AG04449 (cell line): ENCODE data around the gene TEAD1.

ENCODE experiments used
- CTCF ChIA-PET: fragments of 350-600 bp; formaldehyde crosslinking; extraction: SDS; loops from one replicate; lab custom pipeline; 2021; ENCODE audit warnings: antibody characterized with exemption; lab: Yijun Ruan, JAX
- POLR2A ChIA-PET: fragments of 400-600, 350-600 bp; formaldehyde crosslinking; extraction: SDS; loops from one replicate; lab custom pipeline; 2020; ENCODE audit warnings: antibody characterized with exemption, inconsistent platforms; lab: Yijun Ruan, JAX
- DNase-seq: peaks from one replicate; pipeline ENCODE4 v3.0.0-alpha.2; 2010; ENCODE audit warnings: low read depth, low spot score
- H3K4me3 ChIP-seq: 2 replicates; pipeline ENCODE4 v1.5.1; 2011; ENCODE audit warnings: low read depth, mild to moderate bottlenecking, control low read depth, low read length
- TF ChIP-seq, protein P1 (sequence below): IDR thresholded peaks from one replicate; pipeline ENCODE4 v1.5.1; 2011; ENCODE audit warnings: mild to moderate bottlenecking, moderate library complexity, low read length, control low read depth, inconsistent platforms; ENCODE audit not compliant: insufficient read depth; ENCODE audit errors: missing control alignments

Gene TEAD1

DNA sequence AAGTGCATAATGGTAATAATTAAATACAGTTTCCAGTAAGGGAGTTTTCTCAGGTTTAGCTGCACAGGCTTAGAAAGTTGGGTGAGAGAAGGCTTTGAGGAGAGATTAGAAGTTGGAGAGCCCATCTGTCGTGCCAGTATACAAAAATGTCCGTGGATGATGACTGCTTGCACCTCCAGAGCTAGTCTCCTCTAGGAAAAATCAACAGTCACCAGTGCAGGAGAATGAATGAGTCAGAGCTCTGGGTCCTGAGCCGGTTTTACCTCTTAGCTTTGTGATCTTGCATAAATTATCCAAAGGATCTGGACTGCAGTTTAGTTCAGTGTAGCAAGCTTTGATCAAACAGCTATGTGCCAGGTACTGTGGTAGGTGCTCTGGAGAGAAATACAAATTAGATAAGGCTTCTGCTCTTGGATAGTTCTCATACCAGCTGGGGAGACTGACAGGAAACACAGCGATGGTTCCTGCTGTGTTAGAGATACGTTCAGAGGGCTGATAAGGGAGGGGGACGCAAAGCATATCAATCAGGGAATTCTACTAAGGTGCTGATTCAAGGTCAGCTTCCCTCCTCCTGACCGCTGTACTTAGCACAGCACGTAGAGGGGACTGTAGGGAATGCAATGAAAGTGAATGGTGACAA lies 125.9 kb downstream of the TEAD1 start:
- no peak for DNase-seq
- H3K4me3 ChIP-seq: no peak overlapping the region
- ChIA-PET POLR2A (interaction anchor here (0.6 to 1.0 kb wide), 2 partner anchors 9 to 252 kb away, joined by 3 read pairs; no protein-coding TSS in a partner anchor), CTCF (interaction anchor here (1.3 to 2.2 kb wide), 2 partner anchors 10 to 89 kb away, joined by 3 to 6 read pairs; no protein-coding TSS in a partner anchor)
- TF ChIP-seq, protein P1, sequence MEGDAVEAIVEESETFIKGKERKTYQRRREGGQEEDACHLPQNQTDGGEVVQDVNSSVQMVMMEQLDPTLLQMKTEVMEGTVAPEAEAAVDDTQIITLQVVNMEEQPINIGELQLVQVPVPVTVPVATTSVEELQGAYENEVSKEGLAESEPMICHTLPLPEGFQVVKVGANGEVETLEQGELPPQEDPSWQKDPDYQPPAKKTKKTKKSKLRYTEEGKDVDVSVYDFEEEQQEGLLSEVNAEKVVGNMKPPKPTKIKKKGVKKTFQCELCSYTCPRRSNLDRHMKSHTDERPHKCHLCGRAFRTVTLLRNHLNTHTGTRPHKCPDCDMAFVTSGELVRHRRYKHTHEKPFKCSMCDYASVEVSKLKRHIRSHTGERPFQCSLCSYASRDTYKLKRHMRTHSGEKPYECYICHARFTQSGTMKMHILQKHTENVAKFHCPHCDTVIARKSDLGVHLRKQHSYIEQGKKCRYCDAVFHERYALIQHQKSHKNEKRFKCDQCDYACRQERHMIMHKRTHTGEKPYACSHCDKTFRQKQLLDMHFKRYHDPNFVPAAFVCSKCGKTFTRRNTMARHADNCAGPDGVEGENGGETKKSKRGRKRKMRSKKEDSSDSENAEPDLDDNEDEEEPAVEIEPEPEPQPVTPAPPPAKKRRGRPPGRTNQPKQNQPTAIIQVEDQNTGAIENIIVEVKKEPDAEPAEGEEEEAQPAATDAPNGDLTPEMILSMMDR: no peak

DNA sequence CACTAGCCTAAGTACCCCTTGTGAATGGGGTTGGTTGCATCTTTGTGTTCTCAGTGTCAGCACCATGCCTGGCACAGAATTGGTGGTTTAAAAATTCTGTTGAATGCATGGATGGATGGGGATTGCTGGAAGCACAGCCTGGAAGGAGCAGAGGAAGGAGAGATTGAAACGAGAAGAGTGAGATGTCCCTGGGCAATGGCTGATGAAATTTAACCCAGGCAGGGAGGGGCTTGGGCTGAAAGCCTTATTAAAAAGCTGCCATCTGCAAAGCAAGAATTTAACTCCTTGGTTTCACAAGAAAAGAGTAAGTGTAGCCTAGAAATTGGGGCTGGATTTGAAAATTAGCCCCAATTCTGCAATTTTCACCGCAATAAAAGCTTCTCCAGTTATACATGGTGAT lies 126.7 kb downstream of the TEAD1 start:
- ChIA-PET POLR2A (no interaction called here), CTCF (interaction anchor here (1.3 to 2.2 kb wide), 3 partner anchors 9 to 470 kb away, joined by 3 to 6 read pairs (median 5); no protein-coding TSS in a partner anchor)
- H3K4me3 ChIP-seq: no peak overlapping the region
- DNase-seq: no peak
- TF ChIP-seq, protein P1: no peak

DNA sequence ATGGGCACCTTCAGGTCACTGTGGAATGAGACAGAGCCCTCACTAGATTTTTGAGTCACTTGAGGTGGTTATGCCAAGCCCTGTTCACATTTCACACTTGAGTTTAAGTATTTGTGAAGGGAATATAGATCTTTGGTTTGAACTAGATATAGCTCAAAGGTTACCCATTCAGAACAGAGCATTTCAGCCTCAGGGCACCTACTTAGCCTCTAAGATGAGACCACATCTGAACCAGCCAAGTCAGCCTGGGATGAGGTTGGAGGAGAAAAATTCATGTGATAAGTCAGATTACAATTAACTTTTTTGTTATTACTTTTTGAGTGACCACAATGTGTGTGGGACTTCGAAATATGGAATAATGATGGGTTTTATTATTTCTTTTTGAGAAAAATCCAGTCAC lies 127.8 kb downstream of the TEAD1 start:
- H3K4me3 ChIP-seq: no peak overlapping the region
- CTCF ChIA-PET: interaction anchor here (0.7 to 2.2 kb wide), 3 partner anchors 9 to 471 kb away, joined by 3 to 6 read pairs (median 5); no protein-coding TSS in a partner anchor
- POLR2A ChIA-PET: no interaction called here
- no peak for DNase-seq
- TF ChIP-seq, protein P1: no peak

DNA sequence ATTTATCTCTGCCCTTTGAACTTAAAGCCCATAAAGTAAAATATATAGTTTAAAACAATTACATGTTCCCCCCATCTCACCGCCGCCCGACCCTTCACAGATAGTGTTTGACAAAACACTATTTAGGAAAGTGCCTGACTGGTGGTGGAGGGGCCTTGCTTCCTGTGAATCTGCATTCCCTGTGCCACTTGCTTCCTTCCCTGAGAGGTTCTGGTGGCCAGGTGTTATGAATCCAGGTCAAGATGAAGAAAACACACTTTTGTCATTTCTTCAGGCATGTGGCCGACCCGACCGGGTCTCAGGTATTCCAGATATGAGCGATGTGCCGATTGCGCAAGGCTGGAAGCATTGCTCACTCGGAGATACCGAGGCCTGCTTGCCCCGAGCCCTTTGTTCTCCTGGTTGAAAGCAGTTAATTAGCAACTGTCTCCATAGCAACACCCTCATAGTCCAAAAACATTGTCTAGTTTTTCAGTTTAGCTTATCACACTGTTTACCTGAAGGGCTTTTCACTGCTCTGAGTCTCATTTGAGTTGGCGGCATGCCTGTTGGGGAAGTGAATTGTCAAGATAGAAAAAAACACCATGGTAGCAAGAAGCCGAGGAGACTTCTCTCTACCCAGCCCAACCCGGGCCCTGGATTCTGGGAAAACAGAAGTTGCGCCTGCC lies 128.3 kb downstream of the TEAD1 start:
- no peak overlapping the region for H3K4me3 ChIP-seq
- ChIA-PET POLR2A (interaction anchor here (0.6 kb wide), 1 partner anchor 13 kb away, joined by 3 read pairs; no protein-coding TSS in a partner anchor), CTCF (interaction anchor here (1.0 to 2.1 kb wide), 4 partner anchors 13 to 511 kb away, joined by 3 to 7 read pairs (median 6); no protein-coding TSS in a partner anchor)
- TF ChIP-seq, protein P1: no peak
- no peak for DNase-seq

DNA sequence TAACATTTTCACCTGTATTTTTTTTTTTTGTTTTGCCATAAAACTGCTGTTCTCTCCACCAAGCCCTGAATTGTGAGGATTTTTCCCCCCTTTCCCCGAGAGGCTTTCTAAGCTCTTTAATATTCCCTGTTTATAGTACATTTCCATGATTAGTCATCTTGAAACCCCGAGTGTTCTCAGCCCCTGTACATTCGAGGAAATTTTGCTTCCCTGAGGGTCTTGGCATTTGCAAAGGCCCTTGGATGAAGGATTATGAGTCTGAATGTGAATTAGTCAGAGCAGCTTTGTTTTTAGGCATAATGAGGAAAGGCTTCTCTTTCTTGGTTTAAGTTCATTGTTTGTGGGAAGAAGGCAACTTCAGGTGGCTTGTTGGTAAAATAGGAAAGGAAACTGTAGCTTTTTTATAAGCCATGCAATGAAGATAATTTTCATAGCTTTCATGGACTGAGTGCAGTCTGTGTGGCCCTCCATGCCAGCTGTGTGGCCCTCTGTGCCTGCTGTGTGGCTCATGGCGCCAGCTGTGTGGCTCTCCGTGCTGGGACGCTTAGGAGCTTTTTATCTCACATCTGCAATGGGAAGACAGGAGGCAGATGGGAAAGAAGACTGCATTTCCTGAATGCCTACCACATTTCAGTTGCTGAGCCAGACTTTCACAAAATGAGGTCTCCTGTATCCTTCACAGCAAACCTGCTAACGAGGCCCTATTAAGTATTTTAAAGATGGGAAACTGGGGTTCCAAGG lies 129.0 kb downstream of the TEAD1 start:
- TF ChIP-seq, protein P1: no peak
- POLR2A ChIA-PET: no interaction called here

More for the DNA sequence above, 129.0 kb downstream of the TEAD1 start:
- H3K4me3 ChIP-seq: no peak overlapping the region
- DNase-seq: no peak
- CTCF ChIA-PET: interaction anchor here (1.0 to 2.1 kb wide), 4 partner anchors 10 to 512 kb away, joined by 3 to 7 read pairs (median 4); no protein-coding TSS in a partner anchor
